Endothelial cell of umbilical vein (primary cell): ENCODE data around the gene MOXD1.

Source experiments
- FOS ChIP-seq: IDR thresholded peaks from 2 replicates; pipeline ENCODE4 v1.6.1; 2011; ENCODE audit warnings: mild to moderate bottlenecking, low read length, moderate library complexity, borderline replicate concordance; ENCODE audit not compliant: insufficient read depth
- POLR2A ChIP-seq: IDR thresholded peaks from 2 replicates; pipeline ENCODE4 v1.6.1; 2012; ENCODE audit warnings: low read depth, mild to moderate bottlenecking, control low read depth, low read length
- POLR2AphosphoS5 ChIP-seq: IDR thresholded peaks from 2 replicates; pipeline ENCODE4 v1.6.1; 2012; ENCODE audit warnings: low read depth, mild to moderate bottlenecking, control low read depth, low read length, moderate library complexity; ENCODE audit not compliant: insufficient read depth
- TF ChIP-seq, protein P1 (sequence below), 2 donors: IDR thresholded peaks; 1 replicate in 1 of 2; 2 replicates in 1 of 2; pipeline ENCODE4 v1.5.1; 2011; ENCODE audit warnings: low read length in 2 of 2, mild to moderate bottlenecking in 2 of 2, moderate library complexity in 2 of 2, control low read depth in 1 of 2, inconsistent platforms in 1 of 2, low read depth in 1 of 2; ENCODE audit not compliant: insufficient read depth in 1 of 2; ENCODE audit errors: extremely low read depth in 1 of 2

DNA sequence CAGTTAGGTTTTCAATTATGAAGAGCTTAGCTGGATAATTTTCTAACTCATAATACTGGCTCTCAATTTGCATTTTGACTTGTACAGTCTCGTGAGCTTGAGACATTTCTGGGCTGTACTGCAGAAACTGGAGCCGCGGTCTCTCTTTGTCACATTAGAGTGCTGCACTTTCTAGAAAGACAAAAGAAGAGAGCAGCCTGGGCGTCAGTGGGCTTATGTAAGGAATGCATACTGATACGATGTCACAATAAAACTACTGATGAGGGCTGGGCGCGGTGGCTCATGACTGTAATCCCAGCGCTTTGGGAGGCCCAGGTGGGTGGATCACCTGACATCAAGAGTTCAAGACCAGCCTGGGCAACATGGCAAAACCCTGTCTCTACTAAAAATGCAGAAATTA, 120.8 kb downstream of the MOXD1 start:
- TF ChIP-seq, protein P1, sequence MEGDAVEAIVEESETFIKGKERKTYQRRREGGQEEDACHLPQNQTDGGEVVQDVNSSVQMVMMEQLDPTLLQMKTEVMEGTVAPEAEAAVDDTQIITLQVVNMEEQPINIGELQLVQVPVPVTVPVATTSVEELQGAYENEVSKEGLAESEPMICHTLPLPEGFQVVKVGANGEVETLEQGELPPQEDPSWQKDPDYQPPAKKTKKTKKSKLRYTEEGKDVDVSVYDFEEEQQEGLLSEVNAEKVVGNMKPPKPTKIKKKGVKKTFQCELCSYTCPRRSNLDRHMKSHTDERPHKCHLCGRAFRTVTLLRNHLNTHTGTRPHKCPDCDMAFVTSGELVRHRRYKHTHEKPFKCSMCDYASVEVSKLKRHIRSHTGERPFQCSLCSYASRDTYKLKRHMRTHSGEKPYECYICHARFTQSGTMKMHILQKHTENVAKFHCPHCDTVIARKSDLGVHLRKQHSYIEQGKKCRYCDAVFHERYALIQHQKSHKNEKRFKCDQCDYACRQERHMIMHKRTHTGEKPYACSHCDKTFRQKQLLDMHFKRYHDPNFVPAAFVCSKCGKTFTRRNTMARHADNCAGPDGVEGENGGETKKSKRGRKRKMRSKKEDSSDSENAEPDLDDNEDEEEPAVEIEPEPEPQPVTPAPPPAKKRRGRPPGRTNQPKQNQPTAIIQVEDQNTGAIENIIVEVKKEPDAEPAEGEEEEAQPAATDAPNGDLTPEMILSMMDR (IDR thresholded peaks at IDR 0.05; ENCODE audit: extremely low read depth in 1 of 2, insufficient read depth in 1 of 2, low read depth in 1 of 2, low read length in 2 of 2): no peak
- TF ChIP-seq POLR2A: no peak
- no peak for TF ChIP-seq POLR2AphosphoS5
- TF ChIP-seq FOS: no peak
